ENCODE results near the gene PDCD7. TPM values are rescaled to one million over a fixed set of nuclear protein-coding genes. Genes with fewer than 3 reads are reported as not detected.

Gene PDCD7
- total RNA-seq, 1 donor from 2014 or later = 19.8 TPM

DNA sequence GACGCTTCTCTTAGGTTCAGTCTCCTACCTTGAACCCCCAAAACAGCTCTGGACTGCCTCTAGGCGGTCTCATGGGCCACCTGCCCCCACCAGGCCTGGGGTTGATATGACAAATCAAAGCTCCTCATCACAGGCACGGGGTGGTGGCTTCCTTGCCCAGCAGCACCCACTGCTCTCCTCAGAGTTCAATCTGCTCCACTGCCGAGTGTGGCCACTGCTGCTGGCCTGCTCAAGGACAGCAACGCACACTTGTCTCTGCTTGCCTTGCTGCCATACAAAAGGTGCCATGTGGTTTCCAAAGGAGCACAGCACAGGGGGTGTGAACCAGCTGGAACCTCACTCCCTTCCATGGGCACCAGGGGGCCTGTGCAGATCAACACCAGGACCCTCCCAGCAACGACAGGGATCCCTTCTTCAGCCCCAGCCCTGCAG lies 46.9 kb downstream of the PDCD7 start:
- H3K36me3 ChIP-seq = no peaks in the 10 kb centered on the region
- no peak for ATAC-seq
- H3K27ac ChIP-seq = peak overlapping the region; percentile 81
- H3K4me3 ChIP-seq = no peak overlapping the region
- DNase-seq = peak; percentile 29
- no peaks in the 10 kb centered on the region for H3K27me3 ChIP-seq (ENCODE audit: low read depth)
- peaks cover 73% of the 10 kb centered on the region for H3K4me1 ChIP-seq
- intact Hi-C loops (cut with DNase I) = no loop called here
- no peaks in the 10 kb centered on the region for H3K9me3 ChIP-seq
- TF ChIP-seq, protein P1, sequence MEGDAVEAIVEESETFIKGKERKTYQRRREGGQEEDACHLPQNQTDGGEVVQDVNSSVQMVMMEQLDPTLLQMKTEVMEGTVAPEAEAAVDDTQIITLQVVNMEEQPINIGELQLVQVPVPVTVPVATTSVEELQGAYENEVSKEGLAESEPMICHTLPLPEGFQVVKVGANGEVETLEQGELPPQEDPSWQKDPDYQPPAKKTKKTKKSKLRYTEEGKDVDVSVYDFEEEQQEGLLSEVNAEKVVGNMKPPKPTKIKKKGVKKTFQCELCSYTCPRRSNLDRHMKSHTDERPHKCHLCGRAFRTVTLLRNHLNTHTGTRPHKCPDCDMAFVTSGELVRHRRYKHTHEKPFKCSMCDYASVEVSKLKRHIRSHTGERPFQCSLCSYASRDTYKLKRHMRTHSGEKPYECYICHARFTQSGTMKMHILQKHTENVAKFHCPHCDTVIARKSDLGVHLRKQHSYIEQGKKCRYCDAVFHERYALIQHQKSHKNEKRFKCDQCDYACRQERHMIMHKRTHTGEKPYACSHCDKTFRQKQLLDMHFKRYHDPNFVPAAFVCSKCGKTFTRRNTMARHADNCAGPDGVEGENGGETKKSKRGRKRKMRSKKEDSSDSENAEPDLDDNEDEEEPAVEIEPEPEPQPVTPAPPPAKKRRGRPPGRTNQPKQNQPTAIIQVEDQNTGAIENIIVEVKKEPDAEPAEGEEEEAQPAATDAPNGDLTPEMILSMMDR (IDR thresholded peaks at IDR 0.05) = no peak

DNA sequence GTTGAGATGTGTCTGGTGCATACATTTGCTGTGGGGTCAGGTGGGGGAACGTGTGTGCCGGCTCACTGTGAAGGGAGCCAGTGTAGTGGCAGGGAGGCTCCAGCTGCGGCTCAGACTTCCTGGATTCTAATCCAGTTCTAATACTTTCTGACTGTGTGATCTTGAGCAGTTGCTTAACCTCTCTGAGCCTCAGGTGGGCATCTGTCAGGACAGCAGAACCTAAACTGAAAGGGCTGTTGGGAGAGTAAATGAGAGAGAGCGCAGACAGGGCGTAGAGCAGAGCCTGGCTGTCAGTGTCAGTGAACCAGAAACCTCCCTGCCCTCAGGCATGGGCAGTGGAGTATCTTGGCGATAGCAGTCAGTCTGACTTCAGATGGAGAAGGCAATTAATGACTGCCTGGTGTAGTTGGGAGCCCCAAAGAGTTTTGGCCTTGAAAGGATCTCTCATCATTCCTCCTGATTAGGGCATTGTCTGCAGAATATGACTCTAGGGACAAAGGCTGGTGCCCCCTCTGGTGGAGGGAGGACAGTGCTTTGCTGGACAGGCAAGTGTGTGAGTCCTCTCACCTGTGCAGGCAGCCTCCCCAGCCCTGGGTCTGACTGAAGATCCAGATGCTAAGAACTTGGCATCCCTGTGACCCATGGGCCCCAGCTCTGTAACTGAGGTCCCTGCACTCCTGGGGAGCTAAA lies 47.5 kb downstream of the PDCD7 start:
- Histone ChIP-seq H3K27ac (peak overlapping the region; percentile 81), H3K4me1 (peaks cover 79% of the 10 kb centered on the region), H3K9me3 (no peaks in the 10 kb centered on the region), H3K27me3 (ENCODE audit: low read depth) (no peaks in the 10 kb centered on the region), H3K36me3 (no peaks in the 10 kb centered on the region), H3K4me3 (no peak overlapping the region)
- ATAC-seq (no peak), DNase-seq (peak; percentile 41)
- intact Hi-C loops (cut with DNase I) = no loop called here
- TF ChIP-seq, protein P1 (IDR thresholded peaks at IDR 0.05) = no peak

DNA sequence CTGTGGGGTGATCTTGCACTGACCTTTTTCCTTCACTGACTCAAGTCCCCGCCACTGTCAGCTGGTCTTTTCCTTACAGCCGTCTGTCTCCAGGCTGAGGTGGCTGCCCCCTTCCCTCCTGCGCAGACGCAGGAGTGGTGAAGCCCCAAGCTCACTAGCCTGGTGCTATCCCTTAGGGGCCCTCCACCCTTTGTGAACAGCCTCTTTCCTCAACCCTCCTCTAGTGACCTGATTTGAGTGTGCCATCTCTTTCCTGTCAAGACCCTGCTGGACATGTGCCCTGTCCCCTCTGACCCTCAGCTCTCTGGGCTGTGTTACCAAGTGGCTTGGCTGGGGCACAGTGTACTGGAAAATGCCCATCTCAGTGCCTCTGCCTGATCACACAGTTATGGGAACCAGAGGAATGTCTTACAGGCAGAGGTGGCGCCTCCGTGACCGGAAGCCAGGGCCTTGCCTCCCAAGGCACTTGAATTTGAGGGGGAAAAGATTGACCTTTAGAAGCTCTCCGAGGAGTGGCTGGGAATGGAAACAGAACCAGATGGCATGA lies 48.3 kb downstream of the PDCD7 start:
- H3K27ac ChIP-seq = peak overlapping the region; percentile 64
- peak in 1 of 2 donors; percentile 11 for ATAC-seq

DNA sequence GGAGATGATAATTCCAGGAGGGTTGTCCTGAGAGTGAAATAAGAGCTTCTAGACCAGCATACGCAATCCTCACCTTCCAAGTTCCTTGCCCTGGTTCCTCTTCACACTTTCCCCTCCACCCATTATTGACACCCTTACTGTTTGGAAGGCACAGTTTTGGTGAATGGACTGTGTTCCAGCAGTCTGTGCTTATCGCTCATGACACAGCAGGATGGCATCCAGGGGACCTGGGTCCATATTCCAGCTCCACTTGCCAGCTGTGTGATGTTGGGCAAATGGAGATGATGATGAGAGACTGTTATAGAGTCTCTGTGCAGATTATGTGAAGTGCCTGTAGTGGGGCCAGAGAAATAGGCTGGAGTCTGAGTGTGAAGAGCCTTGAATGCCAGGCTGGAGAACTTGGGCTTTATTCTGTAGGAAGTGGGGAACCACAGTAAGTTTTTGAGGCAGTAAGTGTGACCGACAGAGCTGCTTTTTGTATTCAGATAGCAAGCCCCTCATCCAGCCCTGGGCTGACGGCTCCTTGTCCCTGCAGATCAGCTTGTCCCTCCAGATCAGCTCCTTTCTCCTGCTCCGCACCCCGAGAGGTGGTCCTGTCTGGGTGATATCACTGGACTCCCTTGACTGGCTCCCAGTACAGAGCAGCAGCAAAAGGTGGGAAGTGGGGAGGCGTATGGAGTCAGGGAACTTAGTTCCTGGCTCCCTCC lies 49.0 kb downstream of the PDCD7 start:
- Histone ChIP-seq H3K36me3 (no peaks in the 10 kb centered on the region), H3K4me3 (no peak overlapping the region), H3K9me3 (no peaks in the 10 kb centered on the region), H3K27me3 (ENCODE audit: low read depth) (no peaks in the 10 kb centered on the region), H3K4me1 (peaks cover 80% of the 10 kb centered on the region), H3K27ac (peak overlapping the region; percentile 64)
- peak; percentile 19 for DNase-seq
- intact Hi-C loops (cut with DNase I) = no loop called here
- TF ChIP-seq, protein P1 (IDR thresholded peaks at IDR 0.05) = no peak
- no peak for ATAC-seq

More for the DNA sequence above, 48.3 kb downstream of the PDCD7 start:
- Histone ChIP-seq H3K27me3 (ENCODE audit: low read depth) (no peaks in the 10 kb centered on the region), H3K9me3 (no peaks in the 10 kb centered on the region), H3K4me3 (no peak overlapping the region), H3K36me3 (no peaks in the 10 kb centered on the region), H3K4me1 (peaks cover 80% of the 10 kb centered on the region)
- peak; percentile 56 for DNase-seq
- intact Hi-C loops (cut with DNase I) = no loop called here
- TF ChIP-seq, protein P1 (IDR thresholded peaks at IDR 0.05) = no peak

DNA sequence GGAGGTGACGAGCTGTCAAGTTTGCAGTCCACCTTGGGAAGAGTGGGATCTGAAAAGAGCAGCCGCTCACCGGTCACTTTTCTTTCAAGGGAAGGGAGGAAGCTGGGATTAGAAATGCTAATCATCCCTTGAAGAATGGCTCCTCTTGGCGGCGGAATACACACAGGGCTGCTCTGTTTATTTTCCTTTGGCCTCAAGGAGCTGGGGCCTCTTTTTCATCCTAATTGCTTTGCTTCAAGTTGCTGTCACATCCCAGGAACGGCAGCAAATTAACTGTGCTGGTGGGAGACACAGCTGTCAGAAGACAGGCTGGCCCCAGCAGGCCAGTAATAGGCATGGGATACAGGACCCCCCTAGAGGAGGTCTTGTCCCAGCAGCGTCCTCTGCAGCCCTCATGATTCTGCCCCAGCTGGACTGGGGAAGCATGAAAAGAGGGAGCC lies 50.3 kb downstream of the PDCD7 start:
- DNase-seq = peak; percentile 23

More for the DNA sequence above, 50.3 kb downstream of the PDCD7 start:
- Histone ChIP-seq H3K4me3 (no peak overlapping the region), H3K36me3 (no peaks in the 10 kb centered on the region), H3K27me3 (ENCODE audit: low read depth) (peaks cover 4% of the 10 kb centered on the region), H3K4me1 (peaks cover 74% of the 10 kb centered on the region), H3K9me3 (no peaks in the 10 kb centered on the region), H3K27ac (peak overlapping the region; percentile 33)
- intact Hi-C loops (cut with DNase I) = no loop called here
- TF ChIP-seq, protein P1 (IDR thresholded peaks at IDR 0.05) = no peak
- ATAC-seq = peak in 1 of 2 donors; percentile 11

Data from lower lobe of right lung (tissue), 2 donors.